ENCODE results near the gene SEMA4D. TPM values are rescaled to one million over a fixed set of nuclear protein-coding genes. Genes with fewer than 3 reads are reported as not detected.

SEMA4D gene
- total RNA-seq, 4 donors from 2014 or later, result 31.1 to 59.2 (median 42.1) TPM

DNA sequence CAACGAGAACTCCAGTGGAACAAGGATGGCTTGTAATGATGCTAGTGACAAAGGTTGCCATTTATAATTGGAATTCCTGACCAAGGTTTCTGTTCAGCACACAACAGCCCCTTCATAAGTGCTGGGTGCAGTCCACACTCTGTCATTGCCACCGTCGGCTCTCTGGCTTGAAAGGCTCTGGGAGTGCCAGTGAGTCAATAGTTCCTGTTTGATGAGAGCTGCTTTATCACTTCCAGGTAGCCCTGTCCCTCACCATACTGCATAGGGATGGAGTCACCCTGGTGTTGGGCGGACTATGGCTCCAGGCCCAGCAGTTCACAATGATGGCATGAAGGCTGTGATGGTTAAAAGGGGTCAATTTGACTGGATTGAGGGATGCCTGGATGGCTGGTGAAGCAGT lies 34.6 kb upstream of the SEMA4D start:
- intact Hi-C loops (cut with DNase I; ENCODE audit: low total_unique reads), result no loop called here
- WGBS, 2 donors, result 40 to 74% methylated on average over 3 to 4 of the region's 4 CpGs
- no peak for DNase-seq (ENCODE audit: low spot score in 2 of 2)
- TF ChIP-seq CTCF (IDR thresholded peaks at IDR 0.05), result no peak
- TF ChIP-seq POLR2A (IDR thresholded peaks at IDR 0.05), result no peak
- no peak overlapping the region for H3K4me3 ChIP-seq (ENCODE audit: low read depth, poor library complexity, severe bottlenecking)

DNA sequence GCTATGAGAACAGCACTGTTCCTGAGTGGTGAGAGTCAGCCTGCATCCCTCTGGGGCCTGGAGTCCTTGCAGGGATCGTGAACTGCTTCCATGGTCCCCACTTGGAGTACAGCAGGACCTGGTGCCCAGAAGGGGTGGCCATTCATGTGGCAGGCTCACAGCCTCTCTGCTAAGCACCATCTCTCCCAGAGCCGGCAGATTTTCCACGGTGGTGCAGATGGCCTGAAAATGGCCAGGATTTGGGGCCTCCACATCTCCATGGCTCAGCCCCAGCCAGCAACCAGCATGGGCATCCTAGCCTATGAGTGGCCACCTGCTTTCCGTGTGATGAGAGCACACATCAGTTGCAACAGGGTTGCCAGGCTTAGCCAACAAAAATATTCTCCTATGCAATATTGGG lies 33.9 kb upstream of the SEMA4D start:
- DNase-seq (ENCODE audit: low spot score in 2 of 2), result no peak
- 94 to 97% methylated on average over 4 of the region's 4 CpGs for WGBS, 2 donors
- no peak overlapping the region for H3K4me3 ChIP-seq (ENCODE audit: low read depth, poor library complexity, severe bottlenecking)
- intact Hi-C loops (cut with DNase I; ENCODE audit: low total_unique reads), result no loop called here
- TF ChIP-seq CTCF (IDR thresholded peaks at IDR 0.05), result no peak
- no peak for TF ChIP-seq POLR2A (IDR thresholded peaks at IDR 0.05)

DNA sequence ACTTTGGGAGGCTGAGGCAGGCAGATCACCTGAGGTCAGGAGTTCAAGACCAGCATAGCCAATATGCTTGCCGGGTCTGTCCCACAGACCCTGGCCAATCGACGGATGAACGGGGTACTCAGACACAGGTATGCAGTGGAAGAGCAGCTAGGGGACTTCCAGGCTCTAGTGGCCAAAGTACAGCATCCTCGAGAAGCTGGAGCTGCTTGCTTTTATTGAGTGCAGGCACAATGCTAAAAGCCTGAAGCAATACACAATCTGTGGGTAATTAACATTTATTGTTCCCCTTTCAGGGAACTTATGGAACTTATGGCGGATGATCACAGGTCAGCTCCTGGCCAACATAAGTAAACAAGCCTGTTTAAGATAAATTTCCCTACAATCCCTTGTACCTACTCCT lies 32.8 kb upstream of the SEMA4D start:
- TF ChIP-seq POLR2A (IDR thresholded peaks at IDR 0.05) (no peak), CTCF (IDR thresholded peaks at IDR 0.05) (no peak)
- DNase-seq (ENCODE audit: low spot score in 2 of 2), result no peak
- intact Hi-C loops (cut with DNase I; ENCODE audit: low total_unique reads), result no loop called here
- WGBS, 2 donors, result 82 to 85% methylated on average over 6 of the region's 6 CpGs
- no peak overlapping the region for H3K4me3 ChIP-seq (ENCODE audit: low read depth, poor library complexity, severe bottlenecking)

DNA sequence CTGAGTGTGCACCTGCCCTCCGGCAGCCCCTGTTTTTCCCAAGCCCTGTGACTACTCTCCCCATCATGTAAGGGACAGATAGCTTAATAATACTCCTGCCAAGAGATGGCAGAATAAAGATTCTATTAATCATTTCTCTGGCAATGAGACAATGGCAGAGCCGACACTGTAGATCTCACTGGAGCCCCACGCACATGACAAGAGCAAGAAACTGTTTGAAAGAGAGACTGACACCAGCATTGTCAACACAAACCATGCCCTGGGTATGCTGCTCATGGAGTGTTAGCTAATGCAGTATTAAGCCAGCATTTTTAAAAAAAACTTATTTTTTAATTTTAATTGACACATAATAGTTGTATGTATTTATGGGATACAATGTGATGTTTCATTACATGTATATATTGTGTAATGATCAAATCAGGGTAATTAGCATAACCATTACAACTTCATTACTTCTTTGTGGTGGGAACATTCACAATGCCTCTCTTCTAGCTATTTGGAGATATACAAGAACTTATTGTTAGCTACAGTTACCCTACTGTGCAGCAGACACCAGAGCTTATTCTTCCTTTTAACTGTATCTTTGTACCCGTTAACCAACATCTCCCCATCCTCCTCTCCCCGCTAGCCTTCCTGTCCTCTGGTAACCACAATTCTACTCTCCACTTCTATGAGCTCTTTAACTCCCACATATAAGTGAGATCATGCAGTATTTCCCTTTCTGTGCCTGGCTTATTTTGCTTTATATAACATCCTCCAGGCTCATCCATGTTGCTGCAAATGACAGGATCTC lies 31.5 kb upstream of the SEMA4D start:
- no peak for DNase-seq (ENCODE audit: low spot score in 2 of 2)
- H3K4me3 ChIP-seq (ENCODE audit: low read depth, poor library complexity, severe bottlenecking), result no peak overlapping the region
- TF ChIP-seq CTCF (IDR thresholded peaks at IDR 0.05) (no peak), POLR2A (IDR thresholded peaks at IDR 0.05) (no peak)
- intact Hi-C loops (cut with DNase I; ENCODE audit: low total_unique reads), result no loop called here
- 48 to 59% methylated on average over 5 of the region's 5 CpGs for WGBS, 2 donors

- 57 to 71% methylated on average over 6 of the region's 6 CpGs for WGBS, 2 donors
- no peak overlapping the region for H3K4me3 ChIP-seq (ENCODE audit: low read depth, poor library complexity, severe bottlenecking)
- intact Hi-C loops (cut with DNase I; ENCODE audit: low total_unique reads), result no loop called here
- TF ChIP-seq POLR2A (IDR thresholded peaks at IDR 0.05) (no peak), CTCF (IDR thresholded peaks at IDR 0.05) (no peak)
- DNase-seq (ENCODE audit: low spot score in 2 of 2), result no peak
Observed at GRCh38 chr9:89528540-89528939, 30.6 kb upstream of the SEMA4D start.

DNA sequence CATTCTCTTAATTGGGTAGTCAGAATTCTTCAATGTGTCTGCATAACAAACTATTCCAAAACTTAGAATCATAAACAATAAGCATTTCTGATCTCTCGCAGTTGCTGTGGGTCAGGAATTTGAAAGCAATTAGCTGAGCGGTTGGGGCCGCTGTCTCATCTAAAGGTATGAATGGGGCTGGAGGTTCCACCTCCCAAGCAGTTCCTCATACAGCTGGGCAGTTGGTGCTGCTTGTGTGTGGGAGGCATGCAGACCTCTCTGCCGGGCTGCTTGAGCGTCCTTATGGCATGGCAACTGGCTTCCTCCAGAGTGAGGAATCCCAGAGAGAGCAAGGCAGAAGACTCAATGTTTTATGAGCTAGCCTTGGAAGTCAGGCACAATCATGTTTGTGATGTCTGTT lies 30.2 kb upstream of the SEMA4D start:
- intact Hi-C loops (cut with DNase I; ENCODE audit: low total_unique reads), result no loop called here
- no peak for DNase-seq (ENCODE audit: low spot score in 2 of 2)
- TF ChIP-seq CTCF (IDR thresholded peaks at IDR 0.05) (no peak), POLR2A (IDR thresholded peaks at IDR 0.05) (no peak)
- H3K4me3 ChIP-seq (ENCODE audit: low read depth, poor library complexity, severe bottlenecking), result no peak overlapping the region
- WGBS, 2 donors, result 89 to 90% methylated on average over 5 of the region's 5 CpGs
